Endodermal cell (in vitro differentiated cells): ENCODE results near the gene CDH20. TPM values are rescaled to one million over a fixed set of nuclear protein-coding genes. Genes with fewer than 3 reads are reported as not detected.

ENCODE experiments used
- DNase-seq: peaks from one replicate; pipeline ENCODE4 v3.0.0-alpha.2; 2017
- H3K27ac ChIP-seq: 2 replicates; pipeline ENCODE4 v1.5.1; 2013; ENCODE audit warnings: mild to moderate bottlenecking, low read depth, low read length, moderate library complexity
- H3K27me3 ChIP-seq: 2 replicates; pipeline ENCODE4 v1.6.1; 2013; ENCODE audit warnings: mild to moderate bottlenecking, low read length, moderate library complexity; ENCODE audit not compliant: insufficient read depth, control insufficient read depth, poor library complexity, severe bottlenecking
- H3K36me3 ChIP-seq: 2 replicates; pipeline ENCODE4 v1.7.0; 2013; ENCODE audit warnings: mild to moderate bottlenecking, low read length, moderate library complexity; ENCODE audit not compliant: control insufficient read depth, insufficient read depth
- H3K4me1 ChIP-seq: one replicate; pipeline ENCODE4 v1.7.0; 2013; ENCODE audit warnings: low read length; ENCODE audit not compliant: control insufficient read depth, insufficient read depth
- H3K4me3 ChIP-seq: 2 replicates; pipeline ENCODE4 v1.5.1; 2013; ENCODE audit warnings: mild to moderate bottlenecking, low read length, moderate library complexity
- H3K9ac ChIP-seq: 2 replicates; pipeline ENCODE4 v1.6.1; 2013; ENCODE audit warnings: mild to moderate bottlenecking, low read length, moderate library complexity; ENCODE audit not compliant: poor library complexity, severe bottlenecking; ENCODE audit errors: extremely low read depth
- H3K9me3 ChIP-seq: 2 replicates; pipeline ENCODE4 v1.6.1; 2013; ENCODE audit warnings: mild to moderate bottlenecking, low read length, moderate library complexity; ENCODE audit not compliant: control insufficient read depth
- H3K27ac Mint-ChIP-seq: 2 replicates; pipeline ENCODE4 v1.8.0; 2020; ENCODE audit warnings: mixed read lengths
- H3K27me3 Mint-ChIP-seq: 2 replicates; pipeline ENCODE4 v1.8.0; 2021; ENCODE audit warnings: mild to moderate bottlenecking, mixed read lengths; ENCODE audit not compliant: insufficient read depth
- H3K36me3 Mint-ChIP-seq: 2 replicates; pipeline ENCODE4 v1.8.0; 2020; ENCODE audit warnings: low read depth, mixed read lengths
- H3K4me1 Mint-ChIP-seq: 2 replicates; pipeline ENCODE4 v1.8.0; 2020; ENCODE audit warnings: mixed read lengths
- H3K4me3 Mint-ChIP-seq: 2 replicates; pipeline ENCODE4 v1.8.0; 2020; ENCODE audit warnings: mild to moderate bottlenecking, moderate library complexity, mixed read lengths
- H3K9me3 Mint-ChIP-seq: 2 replicates; pipeline ENCODE4 v1.8.0; 2020; ENCODE audit warnings: mild to moderate bottlenecking, mixed read lengths
- CTCF ChIP-seq: fragments of 200-600 bp; sonication (generic); conservative IDR thresholded peaks from 2 replicates; pipeline ENCODE4 v1.5.0; 2021; ENCODE audit warnings: antibody characterized with exemption, mild to moderate bottlenecking
- WGBS, 2 experiments: methylation state at CpG; one replicate each; pipeline versions ENCODE4 v1.1.5 to v1.1.7; 2013; ENCODE audit warnings: missing lambda C conversion rate in 2 of 2, mixed read lengths in 1 of 2; ENCODE audit not compliant: insufficient coverage in 1 of 2, insufficient read length in 1 of 2; 5-methylcytosine and 5-hydroxymethylcytosine counted together
- total RNA-seq, 2 donors: library from RNA; stranded (reverse); fragmentation: NEBNext Ultra II Directional in 1 of 2; extraction: Animal tissue kit (Norgen Biotek cat#: 25700) in 1 of 2; gene quantifications; 2 replicates in 1 of 2; 3 replicates in 1 of 2; pipeline ENCODE4 v1.2.1, GENCODE V29; 2021

Gene CDH20
- total RNA-seq, 2 donors from 2014 or later: 0.11 to 0.75 TPM

GRCh38 chr18:61426492-61427053 lies 93.3 kb downstream of the CDH20 start:
- H3K4me3 Mint-ChIP-seq: no peak overlapping the region
- H3K27me3 Mint-ChIP-seq: no peaks in the 10 kb centered on the region
- H3K36me3 Mint-ChIP-seq: no peaks in the 10 kb centered on the region
- H3K27ac Mint-ChIP-seq: no peak overlapping the region
- TF ChIP-seq CTCF: no peak
- WGBS, 2 experiments: 88 to 94% methylated on average over 4 to 6 of the region's 6 CpGs
- no peaks in the 10 kb centered on the region for H3K4me1 Mint-ChIP-seq
- DNase-seq: no peak
- no peaks in the 10 kb centered on the region for H3K9me3 ChIP-seq
- no peak overlapping the region for H3K27ac ChIP-seq
- H3K9me3 Mint-ChIP-seq: no peaks in the 10 kb centered on the region
- no peaks in the 10 kb centered on the region for H3K27me3 ChIP-seq
- no peaks in the 10 kb centered on the region for H3K4me1 ChIP-seq
- H3K9ac ChIP-seq: no peak overlapping the region
- no peak overlapping the region for H3K4me3 ChIP-seq
- no peaks in the 10 kb centered on the region for H3K36me3 ChIP-seq

GRCh38 chr18:61428266-61428665 lies 95.0 kb downstream of the CDH20 start:
- Mint-ChIP-seq H3K27me3 (no peaks in the 10 kb centered on the region), H3K36me3 (no peaks in the 10 kb centered on the region), H3K4me1 (no peaks in the 10 kb centered on the region), H3K27ac (no peak overlapping the region), H3K9me3 (no peaks in the 10 kb centered on the region), H3K4me3 (no peak overlapping the region)
- no peaks in the 10 kb centered on the region for H3K36me3 ChIP-seq
- DNase-seq: no peak
- H3K27me3 ChIP-seq: no peaks in the 10 kb centered on the region
- H3K4me1 ChIP-seq: no peaks in the 10 kb centered on the region
- H3K9me3 ChIP-seq: no peaks in the 10 kb centered on the region
- no peak overlapping the region for H3K9ac ChIP-seq
- no peak for TF ChIP-seq CTCF
- WGBS, 2 experiments: 85 to 88% methylated on average over 1 to 4 of the region's 4 CpGs
- H3K27ac ChIP-seq: peak overlapping the region; percentile 76
- no peak overlapping the region for H3K4me3 ChIP-seq

GRCh38 chr18:61432590-61432989 lies 99.4 kb downstream of the CDH20 start:
- no peaks in the 10 kb centered on the region for H3K36me3 ChIP-seq
- 100% methylated on average over 1 of the region's 1 CpG; no CpG with 5 or more reads in 1 of the 2 experiments for WGBS, 2 experiments
- Mint-ChIP-seq H3K27me3 (no peaks in the 10 kb centered on the region), H3K4me3 (no peak overlapping the region), H3K27ac (no peak overlapping the region), H3K4me1 (no peaks in the 10 kb centered on the region), H3K9me3 (no peaks in the 10 kb centered on the region), H3K36me3 (no peaks in the 10 kb centered on the region)
- no peaks in the 10 kb centered on the region for H3K27me3 ChIP-seq
- H3K27ac ChIP-seq: no peak overlapping the region
- DNase-seq: no peak
- no peaks in the 10 kb centered on the region for H3K9me3 ChIP-seq
- no peaks in the 10 kb centered on the region for H3K4me1 ChIP-seq
- H3K9ac ChIP-seq: no peak overlapping the region
- no peak for TF ChIP-seq CTCF
- H3K4me3 ChIP-seq: no peak overlapping the region
